Fibroblast of mammary gland (primary cell): ENCODE results near the gene C17orf58.
A peak's percentile ranks its signal among the peaks of the same experiment; 100 is the strongest.

Experiments
- DNase-seq: peaks from one replicate; pipeline ENCODE4 v3.0.0-alpha.2; 2010; ENCODE audit warnings: low read depth
- H3K4me3 ChIP-seq: 2 replicates; pipeline ENCODE4 v1.5.1; 2011; ENCODE audit warnings: low read depth, mild to moderate bottlenecking, low read length, moderate library complexity; ENCODE audit not compliant: control insufficient read depth
- TF ChIP-seq, protein P1 (sequence below): conservative IDR thresholded peaks from 2 replicates; pipeline ENCODE4 v1.5.1; 2011; ENCODE audit warnings: low read depth, low read length, inconsistent platforms; ENCODE audit not compliant: control insufficient read depth, insufficient read depth

The C17orf58 gene

DNA sequence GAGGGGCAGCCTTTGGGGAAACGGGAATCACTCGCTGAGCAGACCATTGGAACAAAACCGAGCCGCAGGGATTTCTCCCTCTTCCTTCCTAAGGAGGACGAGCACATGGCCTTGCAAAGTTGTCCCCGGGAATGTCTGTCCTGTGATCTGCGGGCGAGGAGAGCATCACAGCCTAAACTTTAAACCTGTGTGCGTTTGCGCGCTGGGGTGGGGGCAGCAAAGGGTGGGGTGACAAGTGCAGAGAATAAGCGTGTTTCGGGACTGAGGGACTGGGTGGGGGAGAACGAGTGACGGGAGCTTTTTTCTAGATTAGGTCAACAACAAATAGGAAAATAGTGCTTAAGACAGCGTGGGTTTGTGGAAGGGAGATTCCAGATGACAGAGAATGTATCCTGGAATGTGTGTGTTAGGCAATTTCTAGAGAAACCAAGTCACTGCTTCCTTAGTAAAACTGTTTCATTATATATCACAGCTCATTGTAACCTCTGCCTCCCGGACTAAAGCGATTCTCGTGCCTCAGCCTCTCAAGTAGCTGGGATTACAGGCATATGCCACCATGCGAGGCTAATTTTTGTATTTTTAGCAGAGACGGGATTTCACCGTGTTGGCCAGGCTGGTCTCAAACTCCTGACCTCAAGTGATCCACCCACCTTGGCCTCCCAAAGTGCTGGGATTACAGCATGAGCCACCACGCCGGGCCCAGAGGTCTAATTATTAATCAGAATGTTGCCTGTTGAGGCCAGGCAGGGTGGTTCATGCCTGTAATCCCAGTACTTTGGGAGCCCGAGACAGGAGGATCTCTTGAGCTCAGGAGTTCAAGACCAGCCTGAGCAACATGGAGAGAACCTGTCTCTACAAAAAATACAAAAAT lies at the start of gene C17orf58:
Gene C17orf58, minus strand, starts transcription at position 169 of the 871 bp plus-strand sequence. CDS start 271 bp downstream, outside the sequence.
- DNase-seq = peak; percentile 76
- peak within 1 kb of the TSS; percentile 48 for H3K4me3 ChIP-seq

DNA sequence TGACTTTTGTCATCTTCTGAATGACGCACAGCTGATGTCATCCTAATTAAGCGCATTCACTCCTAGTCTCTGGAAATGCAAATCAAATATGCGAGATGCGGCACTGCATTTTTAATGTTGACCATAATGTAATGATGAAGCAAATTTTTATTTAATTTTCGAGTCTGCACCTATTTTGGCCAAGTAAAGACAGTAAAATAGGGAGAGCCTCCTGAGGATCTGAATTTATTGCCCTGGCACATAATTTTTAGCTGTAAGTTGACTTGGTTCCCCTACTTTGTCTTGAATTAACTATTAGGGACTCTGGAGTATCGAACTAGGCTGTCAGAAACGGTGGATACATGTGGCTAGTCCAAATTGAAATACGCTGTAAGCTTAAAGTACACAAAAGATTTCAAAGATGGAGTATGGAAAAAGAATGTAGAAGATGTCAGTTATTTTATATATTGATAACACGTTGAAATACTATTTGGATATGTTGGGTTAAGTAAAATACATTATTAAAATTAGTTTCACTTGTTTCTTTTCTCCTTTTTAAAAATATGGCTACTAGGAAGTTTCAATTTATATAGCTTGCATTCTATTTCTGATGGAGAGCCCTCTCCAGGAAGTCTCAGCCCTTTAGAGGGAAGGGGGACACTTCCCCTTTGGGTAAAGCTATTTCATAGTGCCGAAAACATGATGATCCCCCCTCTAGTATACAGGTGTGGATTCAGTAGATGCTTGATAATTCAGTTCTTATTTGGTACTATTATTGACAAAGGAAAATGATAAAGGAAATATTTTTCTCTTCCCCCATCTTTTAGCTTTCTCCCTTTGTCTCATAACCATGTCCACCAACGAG lies 40.3 kb upstream of the C17orf58 start:
- DNase-seq = peak; percentile 65
- TF ChIP-seq, protein P1, sequence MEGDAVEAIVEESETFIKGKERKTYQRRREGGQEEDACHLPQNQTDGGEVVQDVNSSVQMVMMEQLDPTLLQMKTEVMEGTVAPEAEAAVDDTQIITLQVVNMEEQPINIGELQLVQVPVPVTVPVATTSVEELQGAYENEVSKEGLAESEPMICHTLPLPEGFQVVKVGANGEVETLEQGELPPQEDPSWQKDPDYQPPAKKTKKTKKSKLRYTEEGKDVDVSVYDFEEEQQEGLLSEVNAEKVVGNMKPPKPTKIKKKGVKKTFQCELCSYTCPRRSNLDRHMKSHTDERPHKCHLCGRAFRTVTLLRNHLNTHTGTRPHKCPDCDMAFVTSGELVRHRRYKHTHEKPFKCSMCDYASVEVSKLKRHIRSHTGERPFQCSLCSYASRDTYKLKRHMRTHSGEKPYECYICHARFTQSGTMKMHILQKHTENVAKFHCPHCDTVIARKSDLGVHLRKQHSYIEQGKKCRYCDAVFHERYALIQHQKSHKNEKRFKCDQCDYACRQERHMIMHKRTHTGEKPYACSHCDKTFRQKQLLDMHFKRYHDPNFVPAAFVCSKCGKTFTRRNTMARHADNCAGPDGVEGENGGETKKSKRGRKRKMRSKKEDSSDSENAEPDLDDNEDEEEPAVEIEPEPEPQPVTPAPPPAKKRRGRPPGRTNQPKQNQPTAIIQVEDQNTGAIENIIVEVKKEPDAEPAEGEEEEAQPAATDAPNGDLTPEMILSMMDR = no peak
- H3K4me3 ChIP-seq = peak overlapping the region; percentile 88

DNA sequence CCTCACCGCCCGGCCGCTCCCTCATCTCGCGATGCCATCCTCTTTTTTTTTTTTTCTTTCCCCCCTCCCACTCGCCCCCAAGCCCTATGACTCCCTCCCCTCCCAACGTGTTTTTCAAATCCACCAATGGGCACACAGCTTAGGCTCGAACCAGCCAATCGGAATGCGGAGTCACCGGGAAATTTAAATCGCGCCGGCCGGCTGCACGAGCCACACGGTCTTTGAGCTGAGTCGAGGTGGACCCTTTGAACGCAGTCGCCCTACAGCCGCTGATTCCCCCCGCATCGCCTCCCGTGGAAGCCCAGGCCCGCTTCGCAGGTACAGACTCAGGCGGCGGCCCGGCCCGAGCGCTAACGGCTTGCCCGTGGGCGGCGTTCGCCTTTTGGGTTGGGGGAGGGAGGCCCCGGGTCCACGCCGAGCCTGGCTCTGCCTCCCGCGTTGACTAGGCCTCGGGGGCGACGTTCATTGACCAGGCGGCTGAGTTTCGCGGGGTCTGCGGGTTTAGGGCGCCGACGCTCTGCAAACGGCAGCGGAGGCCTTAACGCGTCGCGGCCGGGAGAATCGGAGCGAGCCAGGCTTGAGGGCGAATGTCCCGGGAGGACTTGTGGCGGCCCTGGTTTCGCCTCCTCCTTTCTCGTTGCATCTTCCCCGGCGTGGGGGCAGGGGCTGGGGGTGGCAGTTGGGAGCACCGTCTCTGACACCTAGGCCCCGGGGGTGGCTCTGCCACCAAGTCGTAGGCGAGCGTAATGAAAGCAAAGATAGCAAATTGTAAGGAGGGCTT lies 39.4 kb upstream of the C17orf58 start, which contains the start of gene KPNA2:
Gene KPNA2, plus strand, starts transcription at position 213 of the 781 bp plus-strand sequence. CDS start 1,398 bp downstream, outside the sequence.
- peak; percentile 97 for DNase-seq
- H3K4me3 ChIP-seq = peak within 1 kb of the TSS; percentile 88
- TF ChIP-seq, protein P1 = no peak

GRCh38 chr17:68035131-68035522 lies 38.9 kb upstream of the C17orf58 start:
- no peak for DNase-seq
- peak overlapping the region; percentile 43 for H3K4me3 ChIP-seq
- TF ChIP-seq, protein P1 = no peak

DNA sequence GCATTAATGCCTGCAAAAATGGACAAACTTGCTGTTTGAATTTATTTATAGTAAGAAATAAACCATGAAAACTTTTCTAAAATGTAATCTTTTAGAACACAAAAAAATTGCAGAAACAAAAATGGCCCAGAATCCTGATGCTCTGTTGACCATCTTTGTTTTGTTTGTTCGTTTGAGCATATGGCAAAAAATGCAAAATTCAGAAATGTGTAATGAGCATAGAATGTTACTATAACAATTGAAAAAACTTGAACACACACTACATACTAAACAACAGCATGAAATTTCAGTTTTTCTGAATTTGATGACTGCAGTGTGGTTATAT lies 38.1 kb upstream of the C17orf58 start:
- no peak for DNase-seq
- no peak overlapping the region for H3K4me3 ChIP-seq
- TF ChIP-seq, protein P1 = no peak

- H3K4me3 ChIP-seq = no peak overlapping the region
- peak; percentile 44 for DNase-seq
- TF ChIP-seq, protein P1 = no peak
Measured at GRCh38 chr17:68033636-68034451, 37.6 kb upstream of the C17orf58 start.
